Spleen (tissue), 11 donors: ENCODE measurements around the gene DDX11. TPM values are rescaled to one million over a fixed set of nuclear protein-coding genes. Genes with fewer than 3 reads are reported as not detected.
A peak's percentile ranks its signal among the peaks of the same experiment; 100 is the strongest.
"Not testable (repeated sequence)": the region's sequence is repeated elsewhere in the genome, so short reads cannot be mapped to it uniquely, and the experiment has no call there.

Experiments used
- DNase-seq: peaks from one replicate; pipeline ENCODE4 v3.0.0-alpha.2; 2020
- H3K27ac ChIP-seq, 8 donors: fragments of 200-600 bp; sonication (generic) in 7 of 8; 1 replicate in 4 of 8; 2 replicates in 4 of 8; pipeline versions ENCODE4 v1.5.0 to v1.8.0; 2016 to 2021; ENCODE audit warnings: inconsistent platforms in 4 of 8, mild to moderate bottlenecking in 4 of 8, moderate library complexity in 1 of 8
- H3K27me3 ChIP-seq, 7 donors: fragments of 200-600 bp; sonication (generic) in 6 of 7; replicated peaks in 1 of 7; 1 replicate in 4 of 7; 2 replicates in 3 of 7; pipeline versions ENCODE4 v1.5.0 to v1.8.0; 2016 to 2021; ENCODE audit warnings: inconsistent platforms in 3 of 7, mild to moderate bottlenecking in 1 of 7
- H3K36me3 ChIP-seq, 6 donors: fragments of 200-600 bp; sonication (generic) in 5 of 6; 1 replicate in 4 of 6; 2 replicates in 2 of 6; pipeline versions ENCODE4 v1.5.0 to v1.8.0; 2016 to 2021; ENCODE audit warnings: inconsistent platforms in 2 of 6
- H3K4me1 ChIP-seq, 6 donors: fragments of 200-600 bp; sonication (generic) in 5 of 6; 1 replicate in 3 of 6; 2 replicates in 3 of 6; pipeline versions ENCODE4 v1.5.0 to v1.8.0; 2016 to 2021; ENCODE audit warnings: inconsistent platforms in 3 of 6
- H3K4me3 ChIP-seq, 8 donors: fragments of 200-600 bp; sonication (generic) in 7 of 8; 1 replicate in 4 of 8; 2 replicates in 4 of 8; pipeline versions ENCODE4 v1.5.0 to v1.8.0; 2016 to 2021; ENCODE audit warnings: inconsistent platforms in 4 of 8, mild to moderate bottlenecking in 4 of 8, moderate library complexity in 2 of 8
- H3K9me3 ChIP-seq, 8 donors: fragments of 200-600 bp; sonication (generic) in 7 of 8; 1 replicate in 4 of 8; 2 replicates in 4 of 8; pipeline versions ENCODE4 v1.5.0 to v1.8.0; 2016 to 2021; ENCODE audit warnings: inconsistent platforms in 4 of 8
- POLR2A ChIP-seq, 3 donors: fragments of 450-650 bp; IDR thresholded peaks; one replicate each; pipeline ENCODE4 v1.5.1; 2017; ENCODE audit warnings: antibody characterized with exemption in 3 of 3, mild to moderate bottlenecking in 1 of 3
- POLR2AphosphoS5 ChIP-seq, 3 donors: sonication (generic); formaldehyde crosslinking; IDR thresholded peaks; one replicate each; pipeline ENCODE4 v1.5.1; 2017; ENCODE audit warnings: antibody characterized with exemption in 3 of 3
- WGBS, 5 donors: extraction: QIAGEN DNeasy Blood & Tissue Kit in 3 of 5; methylation state at CpG; one replicate each; pipeline versions ENCODE4 v1.1.5 to v1.1.7; 2013 to 2018; 5-methylcytosine and 5-hydroxymethylcytosine counted together
- intact Hi-C: fragments of 100-400 bp; cut with DNase I; formaldehyde crosslinking; loops from one replicate; pipeline ENCODE4 v1.15.0; 2023; ENCODE audit warnings: low total_unique reads
- polyA plus RNA-seq, 3 donors: library from polyadenylated mRNA; stranded (reverse); fragments of 200-250 nt; gene quantifications; one replicate each; pipeline ENCODE4 v1.2.1, GENCODE V29; 2013
- total RNA-seq, 7 donors: library from RNA; depleted of rRNA in 3 of 7; stranded (reverse); fragments of >200 nt in 3 of 7; fragmentation: NEBNext Ultra II Directional in 4 of 7; extraction: Animal tissue kit (Norgen Biotek cat#: 25700) in 4 of 7; gene quantifications; one replicate each; pipeline versions ENCODE4 v1.1.0 to v1.2.1, GENCODE V29; 2016 to 2021
- TF ChIP-seq, protein P1 (sequence below), 11 experiments: fragments of 200-600 bp in 7 of 11; fragments of 450-650 bp in 4 of 11; sonication (generic) in 4 of 11; IDR thresholded peaks in 8 of 11; conservative IDR thresholded peaks in 3 of 11; 1 replicate in 7 of 11; 2 replicates in 4 of 11; pipeline versions ENCODE4 v1.4.0 to v1.8.0; 2016 to 2021; ENCODE audit warnings: antibody characterized with exemption in 11 of 11, inconsistent platforms in 4 of 11, mild to moderate bottlenecking in 1 of 11
- donor health status: healthy with polysubstance abuse.
- donor health status: DM: no; HTN: no; CAD: no; lungs with moderate emphysema.
- donor health status: DM: no; HTN: no; CAD: no.
- donor health status: Bipolar disorder and iron deficiency.
- donor health status: healthy.
- donor health status: DM: no; HTN: no; CAD: no.
- donor health status: DM: yes; HTN: yes; CAD: no.

Gene DDX11
- total and polyA plus RNA-seq, 10 donors, result 13.3 to 66.7 (median 34.0) TPM

GRCh38 chr12:31084241-31084640 lies 10.6 kb downstream of the DDX11 start:
- peak in 1 of 3 donors; percentile 18 for TF ChIP-seq POLR2AphosphoS5 (IDR thresholded peaks at IDR 0.05)
- H3K36me3 ChIP-seq, result peaks cover 0 to 100% (median 16%) of the 10 kb centered on the region in 6 donors
- H3K27ac ChIP-seq, intact Hi-C loops, H3K4me3 ChIP-seq, H3K27me3 ChIP-seq, DNase-seq, H3K9me3 ChIP-seq, H3K4me1 ChIP-seq: not testable (repeated sequence)
- 94 to 98% (median 96%) methylated on average over 11 to 13 of the region's 13 CpGs for WGBS, 5 donors

DNA sequence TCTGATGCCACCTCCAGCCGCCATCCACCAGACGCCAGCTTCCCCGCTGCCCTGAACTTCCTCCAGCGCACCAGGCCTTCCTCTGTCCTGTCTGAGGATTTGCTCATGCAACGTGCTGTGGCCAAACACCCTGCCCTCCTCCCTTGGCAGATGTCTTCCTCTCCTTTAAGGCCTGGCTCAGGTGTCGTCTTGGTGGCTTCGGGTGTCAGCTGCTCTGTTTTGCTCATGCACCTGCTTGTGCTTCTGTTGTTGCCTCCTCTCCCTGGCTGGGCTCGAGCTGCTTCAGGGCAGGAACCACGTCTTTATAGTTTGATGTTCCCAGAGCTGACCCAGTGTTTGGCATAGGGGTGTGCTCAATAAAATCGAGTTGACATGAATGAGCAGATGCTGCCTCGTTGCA lies 12.4 kb downstream of the DDX11 start:
- whole genome bisulfite sequencing, 5 donors, result 77 to 90% (median 84%) methylated on average over 5 to 11 of the region's 11 CpGs
- H3K4me1 ChIP-seq, intact Hi-C loops, H3K9me3 ChIP-seq, H3K27me3 ChIP-seq, DNase-seq, H3K27ac ChIP-seq, H3K4me3 ChIP-seq: not testable (repeated sequence)
- peaks cover 0 to 100% (median 18%) of the 10 kb centered on the region in 6 donors for H3K36me3 ChIP-seq

- intact Hi-C loops, H3K4me1 ChIP-seq, H3K9me3 ChIP-seq, H3K27ac ChIP-seq, DNase-seq, H3K27me3 ChIP-seq, H3K4me3 ChIP-seq: not testable (repeated sequence)
- 92 to 97% (median 96%) methylated on average over 6 to 8 of the region's 8 CpGs for WGBS, 5 donors
- peaks cover 0 to 100% (median 21%) of the 10 kb centered on the region in 6 donors for H3K36me3 ChIP-seq
Measured at GRCh38 chr12:31087486-31087885, 13.8 kb downstream of the DDX11 start.

DNA sequence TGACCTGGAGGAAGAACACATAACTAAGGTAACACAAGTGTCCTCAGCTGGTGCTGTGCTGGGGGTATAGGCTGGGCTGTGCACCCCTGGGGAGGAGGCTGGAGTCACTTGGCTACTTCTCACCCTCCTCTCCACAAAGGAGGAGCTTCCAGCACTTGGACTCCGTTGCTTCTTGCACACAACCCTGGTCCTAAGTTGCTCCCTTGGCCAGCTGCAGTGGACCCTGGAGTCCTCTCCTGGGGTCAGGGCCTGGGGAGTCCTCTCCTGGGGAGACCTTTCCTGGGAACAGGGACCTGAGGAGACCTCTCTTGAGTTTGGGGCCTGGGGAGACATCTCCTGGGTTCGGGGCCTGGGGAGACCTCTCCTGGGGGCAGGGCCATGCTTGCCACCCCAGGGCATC lies 14.3 kb downstream of the DDX11 start:
- H3K9me3 ChIP-seq, intact Hi-C loops, H3K4me3 ChIP-seq, H3K27ac ChIP-seq, H3K4me1 ChIP-seq, H3K27me3 ChIP-seq, DNase-seq: not testable (repeated sequence)
- 85 to 100% (median 90%) methylated on average over 1 to 2 of the region's 2 CpGs for WGBS, 5 donors
- H3K36me3 ChIP-seq, result peaks cover 0 to 99% (median 21%) of the 10 kb centered on the region in 6 donors

GRCh38 chr12:31089072-31089471 lies 15.4 kb downstream of the DDX11 start:
- TF ChIP-seq POLR2A (IDR thresholded peaks at IDR 0.05) (no peak), POLR2AphosphoS5 (IDR thresholded peaks at IDR 0.05) (no peak)
- TF ChIP-seq, protein P1, sequence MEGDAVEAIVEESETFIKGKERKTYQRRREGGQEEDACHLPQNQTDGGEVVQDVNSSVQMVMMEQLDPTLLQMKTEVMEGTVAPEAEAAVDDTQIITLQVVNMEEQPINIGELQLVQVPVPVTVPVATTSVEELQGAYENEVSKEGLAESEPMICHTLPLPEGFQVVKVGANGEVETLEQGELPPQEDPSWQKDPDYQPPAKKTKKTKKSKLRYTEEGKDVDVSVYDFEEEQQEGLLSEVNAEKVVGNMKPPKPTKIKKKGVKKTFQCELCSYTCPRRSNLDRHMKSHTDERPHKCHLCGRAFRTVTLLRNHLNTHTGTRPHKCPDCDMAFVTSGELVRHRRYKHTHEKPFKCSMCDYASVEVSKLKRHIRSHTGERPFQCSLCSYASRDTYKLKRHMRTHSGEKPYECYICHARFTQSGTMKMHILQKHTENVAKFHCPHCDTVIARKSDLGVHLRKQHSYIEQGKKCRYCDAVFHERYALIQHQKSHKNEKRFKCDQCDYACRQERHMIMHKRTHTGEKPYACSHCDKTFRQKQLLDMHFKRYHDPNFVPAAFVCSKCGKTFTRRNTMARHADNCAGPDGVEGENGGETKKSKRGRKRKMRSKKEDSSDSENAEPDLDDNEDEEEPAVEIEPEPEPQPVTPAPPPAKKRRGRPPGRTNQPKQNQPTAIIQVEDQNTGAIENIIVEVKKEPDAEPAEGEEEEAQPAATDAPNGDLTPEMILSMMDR (IDR thresholded peaks at IDR 0.05 in 8 of 11, conservative IDR thresholded peaks at IDR 0.05 in 3 of 11), result no peak
- Histone ChIP-seq H3K27ac (no peak overlapping the region), H3K4me1 (no peaks in the 10 kb centered on the region), H3K36me3 (peaks cover 0 to 98% (median 18%) of the 10 kb centered on the region in 6 donors), H3K4me3 (no peak overlapping the region), H3K27me3 (no peaks in the 10 kb centered on the region), H3K9me3 (no peaks in the 10 kb centered on the region)
- intact Hi-C loops, result no loop called here
- no peak for DNase-seq
- 87 to 98% (median 92%) methylated on average over 12 of the region's 12 CpGs for WGBS, 5 donors

GRCh38 chr12:31091629-31092028 lies 18.0 kb downstream of the DDX11 start:
- H3K9me3 ChIP-seq, H3K27ac ChIP-seq, intact Hi-C loops, H3K27me3 ChIP-seq, H3K4me3 ChIP-seq, DNase-seq, H3K4me1 ChIP-seq: not testable (repeated sequence)
- WGBS, 5 donors, result 74 to 92% (median 88%) methylated on average over 3 to 19 of the region's 19 CpGs
- peak in 1 of 3 donors; percentile 13 for TF ChIP-seq POLR2AphosphoS5 (IDR thresholded peaks at IDR 0.05)
- H3K36me3 ChIP-seq, result peaks cover 0 to 98% (median 13%) of the 10 kb centered on the region in 6 donors

DNA sequence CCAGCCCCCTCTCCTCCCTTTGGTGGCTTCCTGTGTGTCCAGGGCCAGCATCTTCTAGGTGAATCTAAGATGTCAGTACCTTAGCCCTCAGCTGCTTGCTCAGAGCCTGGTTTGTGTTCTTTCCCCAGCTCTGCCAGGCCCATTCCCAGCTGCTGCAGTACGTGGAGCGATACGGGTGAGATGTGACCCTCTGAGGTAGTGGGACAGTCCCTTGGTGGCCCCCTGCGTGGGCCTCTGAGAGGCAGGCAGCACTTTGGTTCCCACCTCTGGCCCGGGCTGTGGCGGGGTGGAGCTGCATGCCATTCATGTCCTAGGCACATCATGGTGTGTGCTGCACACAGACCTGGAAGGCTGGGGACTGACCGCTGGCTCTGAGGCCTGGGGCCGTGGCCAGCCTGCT lies 19.1 kb downstream of the DDX11 start:
- peaks cover 0 to 98% (median 15%) of the 10 kb centered on the region in 6 donors for H3K36me3 ChIP-seq
- H3K27me3 ChIP-seq, intact Hi-C loops, H3K4me3 ChIP-seq, DNase-seq, H3K27ac ChIP-seq, H3K4me1 ChIP-seq, H3K9me3 ChIP-seq: not testable (repeated sequence)
- WGBS, 5 donors, result 88 to 100% (median 97%) methylated on average over 3 to 6 of the region's 8 CpGs

DNA sequence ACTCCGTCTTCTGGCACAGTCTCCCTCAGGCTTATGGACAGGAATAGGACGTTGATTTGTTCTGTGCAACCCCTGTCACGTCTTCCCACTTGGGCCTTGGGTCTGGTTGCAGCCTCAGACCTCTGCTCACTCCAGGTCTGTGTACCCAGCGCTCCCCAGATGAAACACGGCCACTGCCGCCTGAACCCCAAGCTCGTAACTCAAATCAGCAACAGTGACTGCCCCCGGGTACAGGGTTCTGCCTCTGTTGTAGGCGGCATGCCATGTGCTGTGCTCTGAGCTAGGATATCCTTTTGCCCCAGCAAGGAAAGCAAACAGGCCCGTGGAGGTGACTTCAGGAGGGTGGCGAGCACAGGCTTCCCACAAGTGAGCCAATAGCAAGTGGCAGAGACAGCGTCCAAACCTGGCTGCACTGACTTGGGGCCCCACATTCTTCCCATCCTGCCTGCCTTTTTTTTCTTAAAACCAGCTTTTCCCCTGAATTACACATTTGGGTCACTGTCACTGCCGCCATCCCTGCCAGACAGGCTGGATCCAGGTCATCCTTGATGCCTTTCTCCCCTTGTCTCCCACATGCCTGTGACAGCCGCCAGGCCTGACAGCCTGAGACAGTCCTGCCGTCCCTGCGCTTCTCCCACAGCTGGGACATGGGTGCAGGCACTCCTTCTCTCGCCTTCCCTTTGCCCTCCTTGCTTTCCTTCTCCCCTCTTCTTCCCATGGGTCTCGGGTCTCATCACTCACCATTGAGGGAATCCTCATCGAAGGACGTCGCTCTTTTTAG lies 21.6 kb downstream of the DDX11 start:
- peak; percentile 68 for DNase-seq
- H3K9me3 ChIP-seq, result not testable (repeated sequence)

GRCh38 chr12:31096251-31097065 lies 22.8 kb downstream of the DDX11 start:
- H3K27me3 ChIP-seq, H3K4me3 ChIP-seq, intact Hi-C loops, H3K9me3 ChIP-seq, H3K27ac ChIP-seq, H3K4me1 ChIP-seq: not testable (repeated sequence)
- WGBS, 5 donors, result 89 to 97% (median 95%) methylated on average over 12 to 19 of the region's 19 CpGs
- DNase-seq, result peak; percentile 64
- peaks cover 0 to 87% (median 13%) of the 10 kb centered on the region in 6 donors for H3K36me3 ChIP-seq

More for the DNA sequence above, 21.6 kb downstream of the DDX11 start:
- intact Hi-C loops, H3K4me1 ChIP-seq, H3K27ac ChIP-seq, H3K27me3 ChIP-seq, H3K4me3 ChIP-seq: not testable (repeated sequence)
- H3K36me3 ChIP-seq, result peaks cover 0 to 87% (median 8%) of the 10 kb centered on the region in 6 donors
- WGBS, 5 donors, result 90 to 95% (median 94%) methylated on average over 17 to 20 of the region's 21 CpGs
